Epithelial cell of esophagus (primary cell): Measurements from ENCODE around the gene RAB15.

Experiments used
- DNase-seq: peaks from one replicate; pipeline ENCODE4 v3.0.0; 2010; ENCODE audit warnings: low read depth
- H3K4me3 ChIP-seq: 2 replicates; pipeline ENCODE4 v1.5.1; 2011; ENCODE audit warnings: mild to moderate bottlenecking, low read length, control low read depth
- CTCF ChIP-seq: IDR thresholded peaks from 2 replicates; pipeline ENCODE4 v1.5.1; 2011; ENCODE audit warnings: low read depth, mild to moderate bottlenecking, low read length, control low read depth, inconsistent platforms; ENCODE audit not compliant: insufficient read depth; ENCODE audit errors: missing control alignments

RAB15 gene

GRCh38 chr14:64968651-64969050 lies 3.5 kb downstream of the RAB15 start:
- no peak for DNase-seq
- TF ChIP-seq CTCF = no peak
- H3K4me3 ChIP-seq = no peak overlapping the region

- TF ChIP-seq CTCF = no peak
- DNase-seq = no peak
- no peak overlapping the region for H3K4me3 ChIP-seq
Measured at GRCh38 chr14:64968167-64968566, 4.0 kb downstream of the RAB15 start.

- H3K4me3 ChIP-seq = no peak overlapping the region
- DNase-seq = peak; percentile 74
- TF ChIP-seq CTCF = no peak
Measured at GRCh38 chr14:64966976-64967375, 5.2 kb downstream of the RAB15 start.

GRCh38 chr14:64965356-64966000 lies 6.7 kb downstream of the RAB15 start:
- no peak for TF ChIP-seq CTCF
- no peak overlapping the region for H3K4me3 ChIP-seq
- no peak for DNase-seq

DNA sequence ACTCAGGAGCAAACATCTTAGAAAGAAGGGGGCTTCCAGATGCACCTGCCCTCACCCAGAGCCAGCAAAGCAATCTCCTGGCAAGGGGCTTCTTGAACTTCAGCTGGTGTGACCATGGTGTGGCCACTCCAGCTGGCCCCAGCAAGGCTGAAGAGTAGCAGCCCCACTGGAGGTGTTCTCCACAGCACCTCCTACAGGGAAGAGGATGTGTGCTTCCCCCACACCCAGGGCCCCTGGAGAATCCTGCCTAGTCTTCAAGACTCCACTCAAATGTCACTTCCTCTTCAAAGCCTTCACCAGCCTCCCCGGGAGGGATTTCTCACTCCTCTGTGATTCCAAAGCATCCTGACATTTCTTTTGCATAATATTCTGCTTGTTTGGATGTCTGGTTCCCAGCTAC lies 8.5 kb downstream of the RAB15 start:
- no peak overlapping the region for H3K4me3 ChIP-seq
- DNase-seq = no peak
- TF ChIP-seq CTCF = no peak

DNA sequence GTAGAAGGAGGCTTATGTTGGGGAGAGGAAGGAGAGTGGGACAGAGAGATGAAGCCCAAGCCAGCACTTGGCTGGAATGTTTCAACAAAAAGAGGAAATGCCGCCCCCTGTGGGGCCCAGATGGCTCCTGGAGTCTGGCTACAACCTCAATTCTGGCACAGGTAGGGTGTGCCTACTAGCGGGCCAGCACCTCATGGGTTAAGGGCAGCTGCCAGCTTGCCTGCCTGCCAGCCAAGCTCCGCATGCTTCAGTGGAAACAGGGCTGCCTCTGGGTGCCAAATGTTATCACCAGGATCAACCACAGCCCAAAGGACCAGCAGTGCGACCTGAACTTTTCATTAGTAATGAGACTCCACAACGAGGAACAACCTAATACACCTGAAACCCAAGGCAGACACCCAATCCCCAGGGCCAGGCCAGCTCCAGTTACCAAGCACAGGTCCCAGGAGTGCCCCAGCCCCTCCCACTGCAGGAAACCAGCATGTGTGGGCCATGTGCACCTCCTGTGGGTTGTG lies 11.3 kb downstream of the RAB15 start:
- peak; percentile 6 for TF ChIP-seq CTCF
- no peak for DNase-seq
- no peak overlapping the region for H3K4me3 ChIP-seq

GRCh38 chr14:64958743-64959142 lies 13.4 kb downstream of the RAB15 start:
- no peak overlapping the region for H3K4me3 ChIP-seq
- no peak for TF ChIP-seq CTCF
- no peak for DNase-seq
